ENCODE results near the gene GBX1.

Gene GBX1

GRCh38 chr7:151209588-151209987 lies 42.1 kb upstream of the GBX1 start:
- Histone ChIP-seq H4K20me1 (ENCODE audit: insufficient read depth, low read length, poor library complexity, severe bottlenecking) (no peaks in the 10 kb centered on the region), H3K4me1 (ENCODE audit: insufficient read depth, low read length, poor library complexity, severe bottlenecking) (peaks cover 48% of the 10 kb centered on the region), H3K4me3 (ENCODE audit: low read length, poor library complexity, severe bottlenecking) (no peak overlapping the region), H3K9me3 (ENCODE audit: insufficient read depth, low read depth, low read length) (no peaks in the 10 kb centered on the region), H3K27me3 (ENCODE audit: insufficient read depth, low read length, poor library complexity, severe bottlenecking) (no peaks in the 10 kb centered on the region), H3K36me3 (ENCODE audit: insufficient read depth, low read length) (peaks cover 15% of the 10 kb centered on the region; the same call in 1 of the 2 replicates), H3K9me2 (replicated peaks; ENCODE audit: low read depth, low read length) (no peaks in the 10 kb centered on the region), H3F3A (ENCODE audit: low read depth) (0 out of 2 replicates have a peak, but pooled peaks cover 7% of the 10 kb centered on the region), H2AFZ (ENCODE audit: low read length) (no peak overlapping the region), H3K79me2 (ENCODE audit: insufficient read depth, low read length) (no peaks in the 10 kb centered on the region), H3K9ac (ENCODE audit: low read depth, low read length, poor library complexity, severe bottlenecking) (no peak overlapping the region), H3K4me2 (ENCODE audit: low read depth, low read length, poor library complexity, severe bottlenecking) (no peak overlapping the region)
- TF ChIP-seq CTCF (conservative IDR thresholded peaks at IDR 0.05; ENCODE audit: low read length) (no peak), EZH2phosphoT487 (IDR thresholded peaks at IDR 0.05; ENCODE audit: borderline replicate concordance) (no peak)

GRCh38 chr7:151208253-151208862 lies 40.9 kb upstream of the GBX1 start:
- Histone ChIP-seq H3K4me1 (ENCODE audit: insufficient read depth, low read length, poor library complexity, severe bottlenecking) (peaks cover 48% of the 10 kb centered on the region), H3K27me3 (ENCODE audit: insufficient read depth, low read length, poor library complexity, severe bottlenecking) (no peaks in the 10 kb centered on the region), H3K36me3 (ENCODE audit: insufficient read depth, low read length) (peaks cover 5% of the 10 kb centered on the region; the same call in 1 of the 2 replicates), H3K4me3 (ENCODE audit: low read length, poor library complexity, severe bottlenecking) (peak overlapping the region; percentile 55), H2AFZ (ENCODE audit: low read length) (no peak overlapping the region), H3K9ac (ENCODE audit: low read depth, low read length, poor library complexity, severe bottlenecking) (peak overlapping the region; percentile 63), H3K79me2 (ENCODE audit: insufficient read depth, low read length) (no peaks in the 10 kb centered on the region), H3F3A (ENCODE audit: low read depth) (0 out of 2 replicates have a peak, but pooled peaks cover 7% of the 10 kb centered on the region), H3K9me3 (ENCODE audit: insufficient read depth, low read depth, low read length) (no peaks in the 10 kb centered on the region), H3K4me2 (ENCODE audit: low read depth, low read length, poor library complexity, severe bottlenecking) (peak overlapping the region; percentile 83), H4K20me1 (ENCODE audit: insufficient read depth, low read length, poor library complexity, severe bottlenecking) (no peaks in the 10 kb centered on the region), H3K9me2 (replicated peaks; ENCODE audit: low read depth, low read length) (no peaks in the 10 kb centered on the region)
- no peak for TF ChIP-seq CTCF (conservative IDR thresholded peaks at IDR 0.05; ENCODE audit: low read length)
- no peak for TF ChIP-seq EZH2phosphoT487 (IDR thresholded peaks at IDR 0.05; ENCODE audit: borderline replicate concordance)

GRCh38 chr7:151207804-151208203 lies 40.3 kb upstream of the GBX1 start:
- H3K79me2 ChIP-seq (ENCODE audit: insufficient read depth, low read length): no peaks in the 10 kb centered on the region
- H3K4me3 ChIP-seq (ENCODE audit: low read length, poor library complexity, severe bottlenecking): peak overlapping the region; percentile 55
- no peak overlapping the region for H2AFZ ChIP-seq (ENCODE audit: low read length)
- no peaks in the 10 kb centered on the region for H3K9me2 ChIP-seq (replicated peaks; ENCODE audit: low read depth, low read length)
- H3K9ac ChIP-seq (ENCODE audit: low read depth, low read length, poor library complexity, severe bottlenecking): peak overlapping the region; percentile 63
- peaks cover 44% of the 10 kb centered on the region for H3K4me1 ChIP-seq (ENCODE audit: insufficient read depth, low read length, poor library complexity, severe bottlenecking)
- H3K36me3 ChIP-seq (ENCODE audit: insufficient read depth, low read length): no peaks in the 10 kb centered on the region; the same call in 1 of the 2 replicates
- no peak for TF ChIP-seq EZH2phosphoT487 (IDR thresholded peaks at IDR 0.05; ENCODE audit: borderline replicate concordance)
- TF ChIP-seq CTCF (conservative IDR thresholded peaks at IDR 0.05; ENCODE audit: low read length): no peak
- no peaks in the 10 kb centered on the region for H4K20me1 ChIP-seq (ENCODE audit: insufficient read depth, low read length, poor library complexity, severe bottlenecking)
- H3K4me2 ChIP-seq (ENCODE audit: low read depth, low read length, poor library complexity, severe bottlenecking): peak overlapping the region; percentile 83
- H3F3A ChIP-seq (ENCODE audit: low read depth): 0 out of 2 replicates have a peak, but pooled peaks cover 7% of the 10 kb centered on the region
- H3K9me3 ChIP-seq (ENCODE audit: insufficient read depth, low read depth, low read length): no peaks in the 10 kb centered on the region
- H3K27me3 ChIP-seq (ENCODE audit: insufficient read depth, low read length, poor library complexity, severe bottlenecking): no peaks in the 10 kb centered on the region

All from Loucy (cell line).